ENCODE data around the gene ARHGAP1. TPM values are rescaled to one million over a fixed set of nuclear protein-coding genes. Genes with fewer than 3 reads are reported as not detected.

ARHGAP1 gene
- polyA plus RNA-seq, 2 of the 4 experiments (the other 2 are of a cell fraction), result 17.2 to 35.2 TPM

DNA sequence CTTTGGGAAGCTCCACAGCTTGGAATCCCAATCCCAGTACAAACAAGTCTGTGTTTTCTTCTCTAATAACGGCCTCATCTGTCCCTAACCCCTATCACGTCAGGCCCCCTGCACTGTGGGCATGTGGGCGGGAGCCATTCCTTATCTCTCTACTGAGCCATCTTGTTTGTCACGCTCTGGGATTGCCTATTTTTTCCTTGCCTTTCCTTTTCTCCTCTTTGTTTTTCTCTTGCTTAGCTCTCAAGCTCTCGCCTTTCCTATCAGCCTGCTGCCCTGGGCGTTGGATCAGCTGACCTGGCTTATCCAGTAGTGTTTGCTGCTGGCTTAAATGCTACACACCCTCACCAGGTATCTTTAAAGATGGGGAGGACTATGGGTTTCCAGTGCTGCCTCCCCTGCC is 35.8 kb downstream of the ARHGAP1 start:
- no peak for ATAC-seq
- CTCF ChIA-PET, result interaction anchor here (0.9 kb wide), 1 partner anchor 10 kb away, joined by 3 read pairs; no protein-coding TSS in a partner anchor
- H3K27ac ChIP-seq, result no peak overlapping the region
- no peaks in the 10 kb centered on the region for H3K9me3 ChIP-seq
- H3K4me3 ChIP-seq, result no peak overlapping the region
- H3K4me2 ChIP-seq, result no peak overlapping the region
- POLR2A ChIA-PET, result no interaction called here
- no peak for DNase-seq (ENCODE audit: low read depth in 1 of 2, low spot score in 1 of 2)
- TF ChIP-seq, protein P1, sequence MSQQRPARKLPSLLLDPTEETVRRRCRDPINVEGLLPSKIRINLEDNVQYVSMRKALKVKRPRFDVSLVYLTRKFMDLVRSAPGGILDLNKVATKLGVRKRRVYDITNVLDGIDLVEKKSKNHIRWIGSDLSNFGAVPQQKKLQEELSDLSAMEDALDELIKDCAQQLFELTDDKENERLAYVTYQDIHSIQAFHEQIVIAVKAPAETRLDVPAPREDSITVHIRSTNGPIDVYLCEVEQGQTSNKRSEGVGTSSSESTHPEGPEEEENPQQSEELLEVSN (IDR thresholded peaks at IDR 0.05; ENCODE audit: borderline replicate concordance, low read depth), result no peak
- TF ChIP-seq RAD21 (conservative IDR thresholded peaks at IDR 0.05 in 1 of 2, IDR thresholded peaks at IDR 0.05 in 1 of 2), result no peak
- TF ChIP-seq, protein P2, sequence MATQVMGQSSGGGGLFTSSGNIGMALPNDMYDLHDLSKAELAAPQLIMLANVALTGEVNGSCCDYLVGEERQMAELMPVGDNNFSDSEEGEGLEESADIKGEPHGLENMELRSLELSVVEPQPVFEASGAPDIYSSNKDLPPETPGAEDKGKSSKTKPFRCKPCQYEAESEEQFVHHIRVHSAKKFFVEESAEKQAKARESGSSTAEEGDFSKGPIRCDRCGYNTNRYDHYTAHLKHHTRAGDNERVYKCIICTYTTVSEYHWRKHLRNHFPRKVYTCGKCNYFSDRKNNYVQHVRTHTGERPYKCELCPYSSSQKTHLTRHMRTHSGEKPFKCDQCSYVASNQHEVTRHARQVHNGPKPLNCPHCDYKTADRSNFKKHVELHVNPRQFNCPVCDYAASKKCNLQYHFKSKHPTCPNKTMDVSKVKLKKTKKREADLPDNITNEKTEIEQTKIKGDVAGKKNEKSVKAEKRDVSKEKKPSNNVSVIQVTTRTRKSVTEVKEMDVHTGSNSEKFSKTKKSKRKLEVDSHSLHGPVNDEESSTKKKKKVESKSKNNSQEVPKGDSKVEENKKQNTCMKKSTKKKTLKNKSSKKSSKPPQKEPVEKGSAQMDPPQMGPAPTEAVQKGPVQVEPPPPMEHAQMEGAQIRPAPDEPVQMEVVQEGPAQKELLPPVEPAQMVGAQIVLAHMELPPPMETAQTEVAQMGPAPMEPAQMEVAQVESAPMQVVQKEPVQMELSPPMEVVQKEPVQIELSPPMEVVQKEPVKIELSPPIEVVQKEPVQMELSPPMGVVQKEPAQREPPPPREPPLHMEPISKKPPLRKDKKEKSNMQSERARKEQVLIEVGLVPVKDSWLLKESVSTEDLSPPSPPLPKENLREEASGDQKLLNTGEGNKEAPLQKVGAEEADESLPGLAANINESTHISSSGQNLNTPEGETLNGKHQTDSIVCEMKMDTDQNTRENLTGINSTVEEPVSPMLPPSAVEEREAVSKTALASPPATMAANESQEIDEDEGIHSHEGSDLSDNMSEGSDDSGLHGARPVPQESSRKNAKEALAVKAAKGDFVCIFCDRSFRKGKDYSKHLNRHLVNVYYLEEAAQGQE (IDR thresholded peaks at IDR 0.05), result no peak
- no peak for TF ChIP-seq CHD4 (IDR thresholded peaks at IDR 0.05; ENCODE audit: borderline replicate concordance)
- TF ChIP-seq HDAC2 (IDR thresholded peaks at IDR 0.05), result no peak
- TF ChIP-seq CBX8 (IDR thresholded peaks at IDR 0.05), result no peak
- TF ChIP-seq ZFP36 (IDR thresholded peaks at IDR 0.05; ENCODE audit: borderline replicate concordance, partially characterized antibody), result no peak
- no peak for TF ChIP-seq RFX5 (IDR thresholded peaks at IDR 0.05)
- no peak for TF ChIP-seq HEYL (CRISPR knock-in tag; IDR thresholded peaks at IDR 0.05)
- no peak for TF ChIP-seq KDM5A (IDR thresholded peaks at IDR 0.05)
- no peak for TF ChIP-seq HOXB5 (CRISPR knock-in tag; IDR thresholded peaks at IDR 0.05)
- no peak for TF ChIP-seq MAFK (IDR thresholded peaks at IDR 0.05; ENCODE audit: partially characterized antibody)
- TF ChIP-seq, protein P3, sequence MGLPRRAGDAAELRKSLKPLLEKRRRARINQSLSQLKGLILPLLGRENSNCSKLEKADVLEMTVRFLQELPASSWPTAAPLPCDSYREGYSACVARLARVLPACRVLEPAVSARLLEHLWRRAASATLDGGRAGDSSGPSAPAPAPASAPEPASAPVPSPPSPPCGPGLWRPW (IDR thresholded peaks at IDR 0.05), result no peak
- no peak for TF ChIP-seq FOSB (CRISPR knock-in tag; IDR thresholded peaks at IDR 0.05)
- TF ChIP-seq, protein P4, sequence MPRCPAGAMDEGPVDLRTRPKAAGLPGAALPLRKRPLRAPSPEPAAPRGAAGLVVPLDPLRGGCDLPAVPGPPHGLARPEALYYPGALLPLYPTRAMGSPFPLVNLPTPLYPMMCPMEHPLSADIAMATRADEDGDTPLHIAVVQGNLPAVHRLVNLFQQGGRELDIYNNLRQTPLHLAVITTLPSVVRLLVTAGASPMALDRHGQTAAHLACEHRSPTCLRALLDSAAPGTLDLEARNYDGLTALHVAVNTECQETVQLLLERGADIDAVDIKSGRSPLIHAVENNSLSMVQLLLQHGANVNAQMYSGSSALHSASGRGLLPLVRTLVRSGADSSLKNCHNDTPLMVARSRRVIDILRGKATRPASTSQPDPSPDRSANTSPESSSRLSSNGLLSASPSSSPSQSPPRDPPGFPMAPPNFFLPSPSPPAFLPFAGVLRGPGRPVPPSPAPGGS (IDR thresholded peaks at IDR 0.05), result no peak
- no peak for FAIRE-seq
- H3K4me1 ChIP-seq, result no peaks in the 10 kb centered on the region
- 72% methylated on average over 6 of the region's 6 CpGs for WGBS (ENCODE audit: missing lambda C conversion rate)

DNA sequence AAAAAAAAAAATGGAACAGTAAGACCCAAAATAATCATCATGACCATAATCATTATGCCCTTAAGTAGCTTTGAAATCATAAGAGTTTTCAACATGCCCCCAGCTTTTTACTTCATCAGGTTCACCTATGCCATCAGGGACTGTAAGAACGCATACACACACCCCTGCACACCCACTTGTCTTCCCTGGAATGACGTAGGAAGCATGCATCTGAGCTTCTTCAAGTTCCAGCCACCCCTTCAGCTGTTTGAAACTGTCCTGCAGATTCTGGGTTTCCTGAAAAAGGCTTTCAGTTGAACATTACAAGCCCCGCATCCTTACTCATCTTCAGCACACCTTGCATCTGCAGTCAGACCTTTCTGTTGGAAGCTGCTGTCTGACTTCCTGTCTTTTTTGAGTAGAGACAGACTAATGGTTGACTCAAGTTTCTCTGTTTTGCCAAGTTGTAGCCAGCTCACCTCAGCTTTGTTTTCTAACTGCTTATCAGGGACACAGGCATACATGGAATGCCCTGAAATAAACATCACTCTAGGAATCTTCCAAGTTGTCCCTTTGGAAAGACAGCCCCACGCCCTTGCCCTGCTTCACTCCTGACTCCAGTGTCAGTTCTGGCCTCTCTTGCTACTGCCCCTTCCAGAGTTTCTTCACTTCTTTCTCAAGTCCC is 37.0 kb downstream of the ARHGAP1 start:
- H3K4me2 ChIP-seq, result no peak overlapping the region
- DNase-seq (ENCODE audit: low read depth in 1 of 2, low spot score in 1 of 2) (no peak), FAIRE-seq (no peak), ATAC-seq (no peak)
- H3K4me3 ChIP-seq, result no peak overlapping the region
- no peak overlapping the region for H3K27ac ChIP-seq
- CTCF ChIA-PET, result interaction anchor here (0.6 to 1.2 kb wide), 4 partner anchors 11 to 579 kb away, joined by 3 to 5 read pairs (median 4); partner anchors contain the start of gene DGKZ
- no peaks in the 10 kb centered on the region for H3K9me3 ChIP-seq
- POLR2A ChIA-PET, result no interaction called here
- 92% methylated on average over 4 of the region's 4 CpGs for WGBS (ENCODE audit: missing lambda C conversion rate)
- no peaks in the 10 kb centered on the region for H3K4me1 ChIP-seq
- TF ChIP-seq HOXB5 (CRISPR knock-in tag; IDR thresholded peaks at IDR 0.05) (no peak), JUN (IDR thresholded peaks at IDR 0.05) (no peak), POLR2A (IDR thresholded peaks at IDR 0.05; ENCODE audit: low read length) (no peak), SREBF2 (IDR thresholded peaks at IDR 0.05) (no peak), CBX2 (IDR thresholded peaks at IDR 0.05; ENCODE audit: borderline replicate concordance, low read depth) (no peak), ESRRA (IDR thresholded peaks at IDR 0.05; ENCODE audit: borderline replicate concordance, low read length) (no peak), RCOR1 (IDR thresholded peaks at IDR 0.05; ENCODE audit: low read depth, low read length) (no peak), CHD4 (IDR thresholded peaks at IDR 0.05; ENCODE audit: borderline replicate concordance) (no peak), FOSB (CRISPR knock-in tag; IDR thresholded peaks at IDR 0.05) (no peak), FOSL2 (IDR thresholded peaks at IDR 0.05) (no peak), FOSL2 (CRISPR knock-in tag; IDR thresholded peaks at IDR 0.05) (no peak), TP53 (CRISPR knock-in tag; IDR thresholded peaks at IDR 0.05) (no peak), CBX8 (IDR thresholded peaks at IDR 0.05) (no peak), BHLHE40 (IDR thresholded peaks at IDR 0.05; ENCODE audit: low read depth, low read length) (no peak), ZFP36 (IDR thresholded peaks at IDR 0.05; ENCODE audit: borderline replicate concordance, partially characterized antibody) (no peak)
- TF ChIP-seq, protein P3 (IDR thresholded peaks at IDR 0.05), result no peak
- TF ChIP-seq, protein P5, sequence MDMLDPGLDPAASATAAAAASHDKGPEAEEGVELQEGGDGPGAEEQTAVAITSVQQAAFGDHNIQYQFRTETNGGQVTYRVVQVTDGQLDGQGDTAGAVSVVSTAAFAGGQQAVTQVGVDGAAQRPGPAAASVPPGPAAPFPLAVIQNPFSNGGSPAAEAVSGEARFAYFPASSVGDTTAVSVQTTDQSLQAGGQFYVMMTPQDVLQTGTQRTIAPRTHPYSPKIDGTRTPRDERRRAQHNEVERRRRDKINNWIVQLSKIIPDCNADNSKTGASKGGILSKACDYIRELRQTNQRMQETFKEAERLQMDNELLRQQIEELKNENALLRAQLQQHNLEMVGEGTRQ (IDR thresholded peaks at IDR 0.05), result no peak
- TF ChIP-seq, protein P4 (IDR thresholded peaks at IDR 0.05), result no peak
- TF ChIP-seq, protein P6, sequence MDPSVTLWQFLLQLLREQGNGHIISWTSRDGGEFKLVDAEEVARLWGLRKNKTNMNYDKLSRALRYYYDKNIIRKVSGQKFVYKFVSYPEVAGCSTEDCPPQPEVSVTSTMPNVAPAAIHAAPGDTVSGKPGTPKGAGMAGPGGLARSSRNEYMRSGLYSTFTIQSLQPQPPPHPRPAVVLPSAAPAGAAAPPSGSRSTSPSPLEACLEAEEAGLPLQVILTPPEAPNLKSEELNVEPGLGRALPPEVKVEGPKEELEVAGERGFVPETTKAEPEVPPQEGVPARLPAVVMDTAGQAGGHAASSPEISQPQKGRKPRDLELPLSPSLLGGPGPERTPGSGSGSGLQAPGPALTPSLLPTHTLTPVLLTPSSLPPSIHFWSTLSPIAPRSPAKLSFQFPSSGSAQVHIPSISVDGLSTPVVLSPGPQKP (IDR thresholded peaks at IDR 0.05; ENCODE audit: low read depth, low read length), result no peak
